NCI-H2107 (cell line): ENCODE data around the gene ZNF282.

Experiments used
- DNase-seq: peaks from one replicate; lab custom pipeline; 2025; lab: John Stamatoyannopoulos, UW

ZNF282 gene

DNA sequence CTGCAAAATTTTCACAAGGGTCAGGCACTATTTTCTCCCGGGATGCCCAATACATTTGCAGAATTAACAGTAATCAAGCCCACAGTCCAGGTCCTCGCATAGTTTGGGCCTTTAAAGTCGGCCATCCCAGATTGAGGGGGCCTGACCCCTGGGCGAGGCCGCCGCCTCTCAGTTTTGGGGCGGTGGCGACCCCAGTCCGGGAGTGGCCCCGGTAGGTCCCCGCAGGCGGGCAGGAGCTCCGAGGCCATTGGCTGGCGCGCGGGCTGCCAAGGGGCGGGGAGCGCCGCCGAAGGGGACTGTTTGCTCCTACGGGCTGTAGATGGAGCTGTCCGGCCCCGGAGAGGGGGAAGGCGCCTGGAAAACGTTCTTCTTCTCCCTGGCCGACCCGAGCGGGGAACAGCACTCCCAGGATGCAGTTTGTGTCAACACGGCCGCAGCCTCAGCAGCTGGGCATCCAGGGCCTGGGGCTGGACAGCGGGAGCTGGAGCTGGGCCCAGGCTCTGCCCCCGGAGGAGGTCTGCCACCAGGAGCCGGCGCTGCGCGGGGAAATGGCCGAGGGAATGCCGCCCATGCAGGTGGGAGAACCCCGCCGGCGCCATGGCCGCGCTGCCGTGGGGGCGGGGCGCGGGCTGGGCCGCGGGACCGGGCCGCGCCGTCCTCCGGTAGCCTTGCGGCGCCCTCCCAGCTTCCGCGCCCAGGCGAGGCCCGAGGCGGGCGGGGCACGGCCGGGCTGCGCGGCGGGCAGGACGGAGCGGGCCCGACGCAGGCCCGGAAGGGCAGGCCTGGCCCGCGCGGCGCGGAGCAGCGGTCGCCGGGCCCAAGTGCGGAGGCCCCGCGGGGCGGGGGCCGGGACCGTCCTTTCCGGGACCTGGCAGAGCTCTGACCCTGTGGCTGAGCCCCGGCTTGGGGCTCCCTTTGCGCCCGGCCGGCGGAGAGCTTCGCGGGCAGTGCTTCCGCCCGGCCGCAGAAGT, at the start of gene ZNF282:
Gene ZNF282, plus strand, starts transcription at position 367 of the 971 bp plus-strand sequence. Its CDS starts 44 bp downstream, at position 411.
- DNase-seq: peak; percentile 88

DNA sequence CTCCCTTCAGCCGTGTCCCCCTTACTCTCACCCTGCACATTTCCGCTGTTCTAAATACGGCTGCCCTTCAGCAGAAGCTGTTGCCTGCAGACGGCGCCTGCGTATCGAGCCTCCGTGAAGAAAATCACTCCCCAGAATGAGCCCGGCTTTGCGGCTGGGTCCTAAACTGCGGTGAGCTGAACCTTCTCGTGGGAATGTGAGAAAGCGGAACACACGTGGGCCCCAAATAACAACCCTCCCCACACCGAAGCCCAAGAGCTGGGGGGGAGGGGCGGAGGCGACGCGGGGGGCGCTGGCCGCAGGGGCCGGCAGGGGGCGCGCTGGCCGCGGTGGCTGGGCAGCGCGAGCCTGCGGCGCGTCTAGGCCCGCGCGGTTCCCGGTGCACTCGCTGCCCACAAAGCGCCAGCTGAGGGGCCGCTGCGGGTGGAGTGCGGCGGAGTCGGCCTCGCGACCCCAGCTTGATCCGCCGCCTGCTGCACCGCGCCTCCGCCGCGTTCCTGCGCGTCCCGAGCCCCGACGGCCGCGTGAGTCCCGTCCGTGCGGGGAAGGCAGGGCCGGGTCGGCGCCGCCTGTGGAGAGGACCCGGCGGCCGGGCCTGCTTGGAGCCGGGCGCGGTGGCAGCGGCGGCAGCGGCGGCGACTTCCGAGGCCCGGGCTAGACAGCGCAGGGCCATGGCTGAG, 48.1 kb upstream of the ZNF282 start, which contains the start of gene ZNF398:
Gene ZNF398, plus strand, starts transcription at position 382 of the 680 bp plus-strand sequence. Its CDS starts 290 bp downstream, at position 672.
- DNase-seq: peak; percentile 62

DNA sequence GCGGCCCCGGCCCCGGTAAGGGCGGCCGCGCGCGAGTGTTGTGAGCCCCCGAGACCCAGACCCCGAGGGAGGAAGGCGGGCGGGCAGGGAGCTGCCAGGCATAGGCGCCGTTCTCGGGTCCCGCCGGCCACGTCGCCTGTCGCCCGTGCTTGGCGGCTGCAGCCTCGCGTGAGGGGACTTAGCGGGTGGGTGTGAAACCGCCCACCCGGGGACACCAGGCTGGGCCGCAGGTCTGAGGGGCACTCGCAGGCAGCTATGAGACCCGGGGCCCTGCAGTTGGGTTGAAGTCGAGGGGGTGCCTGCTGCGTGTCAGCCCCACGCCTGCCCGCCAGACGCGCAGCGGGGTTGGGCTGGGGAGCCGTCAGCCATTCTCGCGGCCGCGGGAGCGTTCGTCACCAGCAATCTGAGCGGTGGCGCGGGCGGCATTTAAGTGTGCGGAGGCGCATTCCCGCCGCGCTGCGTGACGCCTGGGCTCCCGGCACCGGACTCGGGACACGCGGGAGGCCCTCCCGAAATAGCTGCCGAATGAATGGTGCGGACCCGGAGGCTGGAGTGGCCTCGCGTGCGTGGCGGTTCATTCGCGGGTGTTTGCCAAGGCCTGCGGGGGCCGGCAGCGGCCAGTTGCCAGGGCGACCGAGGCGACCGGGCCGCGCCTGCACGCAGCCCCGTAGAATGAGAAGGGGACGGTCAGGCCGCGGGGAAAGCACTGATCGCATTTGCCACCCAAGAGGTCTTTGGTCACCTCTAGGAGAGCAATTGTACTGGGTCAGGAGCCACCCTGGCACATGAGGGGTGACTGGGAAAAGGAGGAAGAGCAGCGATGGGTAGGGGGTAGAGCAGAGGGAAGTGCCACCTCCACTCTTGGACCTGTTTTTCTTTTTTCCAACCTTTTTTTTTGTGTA, 47.3 kb upstream of the ZNF282 start:
- peak; percentile 15 for DNase-seq

DNA sequence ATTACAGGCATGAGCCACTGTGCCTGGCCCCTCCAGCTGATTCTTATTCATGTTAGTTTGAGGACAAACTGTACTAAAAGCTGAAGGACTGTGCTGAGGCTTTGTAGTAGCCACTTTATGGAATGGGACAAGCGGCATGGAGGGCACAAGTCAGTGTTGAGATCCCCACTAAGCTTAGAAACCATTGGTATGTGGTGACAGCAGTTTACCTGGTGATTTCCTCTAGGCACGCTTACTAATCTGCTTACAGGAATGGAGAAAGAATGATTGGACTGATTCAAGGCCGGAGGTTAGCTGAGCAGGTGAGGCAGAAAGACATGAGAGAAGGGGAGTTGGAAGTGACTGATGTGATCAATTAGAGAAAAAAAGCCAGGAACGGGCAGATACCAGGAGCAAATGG, 44.4 kb upstream of the ZNF282 start:
- no peak for DNase-seq

DNA sequence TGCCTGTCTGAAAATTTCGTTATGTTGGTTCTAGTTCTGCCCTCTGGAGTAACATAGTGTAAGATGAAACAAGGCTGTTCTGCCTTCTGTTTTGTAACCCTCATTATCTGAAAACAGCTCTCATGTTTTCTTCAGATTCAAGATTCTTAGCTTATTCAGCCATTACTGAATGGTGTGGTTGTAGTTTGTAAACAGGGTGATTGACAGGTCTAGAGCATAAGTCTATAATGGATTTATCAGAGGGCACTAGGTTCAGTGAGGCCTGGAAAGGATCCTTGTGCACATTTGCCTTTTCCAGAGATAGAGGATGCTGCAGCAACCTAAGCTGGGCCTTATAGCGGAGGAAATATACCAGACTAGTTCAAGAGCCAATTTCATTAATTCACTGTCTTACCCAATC, 42.0 kb upstream of the ZNF282 start:
- no peak for DNase-seq

DNA sequence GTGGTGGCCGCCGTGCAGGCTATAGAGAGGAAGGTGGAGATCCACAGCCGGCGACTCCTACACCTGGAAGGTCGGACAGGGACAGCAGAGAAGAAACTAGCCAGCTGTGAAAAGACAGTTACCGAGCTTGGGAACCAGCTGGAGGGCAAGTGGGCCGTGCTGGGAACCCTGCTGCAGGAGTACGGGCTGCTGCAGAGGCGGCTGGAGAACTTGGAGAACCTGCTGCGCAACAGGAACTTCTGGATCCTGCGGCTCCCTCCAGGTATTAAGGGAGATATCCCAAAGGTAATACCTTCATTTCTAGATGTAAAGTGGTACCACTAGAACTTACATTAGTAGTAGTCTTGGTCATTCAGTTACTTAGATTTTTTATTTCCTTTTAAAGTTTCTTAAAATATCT, 41.3 kb upstream of the ZNF282 start:
- no peak for DNase-seq

DNA sequence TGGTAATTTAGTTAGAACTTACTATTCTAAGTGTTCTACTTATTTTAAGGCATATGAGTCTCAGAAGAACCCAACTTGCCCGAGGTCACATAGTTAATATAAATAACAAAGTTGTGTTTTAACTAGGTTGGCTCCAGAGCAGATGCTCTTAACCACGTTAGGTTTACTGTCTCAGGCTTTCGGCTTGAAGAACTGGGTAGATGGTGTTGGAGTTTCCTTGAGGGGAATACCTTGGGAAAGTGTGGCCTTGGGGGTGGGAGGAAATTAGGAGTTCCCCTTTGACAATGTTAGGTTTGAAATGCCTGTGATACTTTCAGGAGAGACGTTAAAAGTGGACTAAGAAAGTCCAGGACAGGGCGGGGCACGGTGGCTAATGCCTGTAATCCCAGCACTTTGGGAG, 38.4 kb upstream of the ZNF282 start:
- DNase-seq: no peak

DNA sequence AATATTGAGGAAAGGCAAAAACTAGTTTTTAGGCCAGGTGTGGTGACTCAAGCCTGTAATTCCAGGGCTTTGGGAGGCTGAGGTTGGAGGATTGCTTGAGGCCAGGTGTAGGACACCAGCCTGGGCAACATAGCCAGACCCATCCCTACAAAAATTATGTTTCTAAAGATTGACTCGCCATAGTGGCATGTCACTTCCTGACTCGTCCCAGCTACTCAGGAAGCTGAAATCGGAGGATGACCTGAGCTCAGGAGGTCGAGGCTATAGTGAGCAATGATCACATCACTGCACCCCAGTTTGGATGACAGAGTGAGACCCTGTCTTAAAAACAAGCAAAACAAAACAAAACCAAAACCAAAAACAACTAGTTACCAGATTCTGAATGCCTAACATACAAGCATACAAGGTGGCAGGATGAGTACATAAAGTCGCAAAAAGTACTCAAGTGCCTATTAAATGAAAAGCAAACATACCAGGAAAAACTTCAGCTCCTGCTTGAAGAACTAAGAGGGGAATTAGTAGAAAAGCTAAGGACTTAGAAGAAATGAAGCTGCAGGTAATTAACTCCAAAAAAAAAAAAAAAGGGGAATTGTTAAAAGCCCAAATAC, 34.0 kb upstream of the ZNF282 start:
- DNase-seq: no peak

DNA sequence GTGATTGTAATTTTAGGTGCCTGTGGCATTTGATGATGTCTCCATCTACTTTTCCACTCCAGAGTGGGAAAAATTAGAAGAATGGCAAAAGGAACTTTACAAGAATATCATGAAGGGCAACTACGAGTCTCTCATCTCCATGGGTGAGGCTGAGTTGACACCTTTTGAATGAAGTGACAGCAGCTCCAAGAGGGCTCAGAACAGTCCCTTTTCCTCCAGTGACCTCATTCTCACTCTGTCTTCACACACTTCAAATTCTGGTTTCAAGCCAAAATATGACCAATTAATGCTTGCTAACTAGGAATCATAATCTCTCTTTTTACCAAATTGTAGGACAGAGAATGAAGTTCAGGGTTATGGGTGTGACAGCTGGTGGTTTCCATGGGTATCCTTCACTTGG, 29.2 kb upstream of the ZNF282 start:
- DNase-seq: no peak

DNA sequence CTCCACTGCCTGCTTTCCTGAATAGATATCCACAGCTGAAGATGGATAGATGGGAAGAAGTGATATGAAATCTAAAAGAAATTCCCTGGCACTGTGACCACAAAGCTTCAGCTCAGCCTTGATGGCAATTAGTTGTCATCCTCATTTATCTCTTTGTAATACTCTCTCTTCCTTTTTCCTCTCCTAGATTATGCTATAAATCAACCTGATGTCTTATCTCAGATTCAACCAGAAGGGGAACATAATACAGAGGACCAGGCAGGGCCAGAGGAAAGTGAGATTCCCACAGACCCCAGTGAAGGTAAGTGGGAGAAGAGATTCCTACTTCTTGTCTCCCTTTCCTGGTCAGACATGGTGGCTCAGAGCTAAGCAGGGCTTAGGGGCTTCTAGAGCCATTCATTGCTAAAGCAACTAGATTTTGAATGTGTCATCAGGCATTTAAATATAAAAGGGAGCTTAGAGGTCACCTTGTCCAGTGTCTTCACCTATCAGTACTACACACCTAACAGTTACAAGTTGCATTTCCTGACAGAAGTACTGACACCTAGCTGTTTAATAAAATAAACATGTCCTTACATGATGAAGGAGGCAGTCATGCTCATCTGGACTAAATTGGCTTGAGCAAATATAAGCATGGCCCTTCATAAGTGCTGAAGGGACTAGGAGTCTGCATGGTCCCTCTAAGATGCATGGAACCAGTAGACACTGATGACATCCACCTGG, 28.6 kb upstream of the ZNF282 start:
- DNase-seq: no peak

DNA sequence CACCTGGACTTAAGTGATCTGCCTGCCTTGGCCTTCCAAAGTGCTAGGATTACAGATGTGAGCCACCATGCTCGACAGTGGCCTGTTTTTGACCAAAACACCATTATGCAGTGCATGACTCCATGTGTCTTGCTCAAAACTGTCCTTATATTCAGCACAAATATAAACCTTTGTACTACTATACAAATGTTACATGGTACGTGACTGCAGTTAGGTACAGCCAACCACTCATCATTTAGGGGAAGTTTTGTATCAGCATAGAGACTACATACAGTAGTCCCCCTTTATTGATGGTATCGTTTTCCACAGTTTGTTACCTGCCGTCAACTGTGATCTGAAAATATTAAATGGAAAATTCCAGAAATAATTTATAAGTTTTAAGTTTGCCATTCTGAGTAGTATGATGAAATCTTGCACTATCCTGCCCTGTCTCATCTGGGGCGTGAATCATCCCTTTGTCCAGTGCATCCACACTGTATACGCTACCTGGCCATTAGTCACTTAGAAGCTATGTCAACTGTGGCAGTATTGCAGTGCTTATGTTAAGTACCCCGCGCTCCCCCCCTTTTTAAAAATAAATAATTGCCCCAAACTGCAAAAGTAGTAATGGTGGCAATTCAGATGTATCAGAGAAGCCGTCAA, 23.3 kb upstream of the ZNF282 start:
- DNase-seq: no peak

DNA sequence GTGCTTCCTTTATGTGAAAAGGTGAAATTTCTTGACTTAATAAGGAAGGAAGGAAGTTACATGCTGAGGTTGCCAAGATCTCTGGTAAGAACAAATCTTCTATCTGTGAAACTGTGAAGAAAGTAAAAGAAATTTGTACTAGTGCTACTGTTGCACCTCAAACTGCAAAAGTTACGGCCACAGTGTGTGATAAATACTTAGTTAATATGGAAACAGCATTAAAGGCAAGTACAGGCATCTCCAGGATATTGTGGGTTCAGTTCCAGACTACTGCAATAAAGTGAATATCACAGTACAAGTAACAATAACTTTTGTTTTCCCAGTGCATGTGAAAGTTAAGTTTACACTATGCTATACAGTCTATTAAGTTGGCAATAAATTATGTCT, 22.8 kb upstream of the ZNF282 start:
- no peak for DNase-seq

DNA sequence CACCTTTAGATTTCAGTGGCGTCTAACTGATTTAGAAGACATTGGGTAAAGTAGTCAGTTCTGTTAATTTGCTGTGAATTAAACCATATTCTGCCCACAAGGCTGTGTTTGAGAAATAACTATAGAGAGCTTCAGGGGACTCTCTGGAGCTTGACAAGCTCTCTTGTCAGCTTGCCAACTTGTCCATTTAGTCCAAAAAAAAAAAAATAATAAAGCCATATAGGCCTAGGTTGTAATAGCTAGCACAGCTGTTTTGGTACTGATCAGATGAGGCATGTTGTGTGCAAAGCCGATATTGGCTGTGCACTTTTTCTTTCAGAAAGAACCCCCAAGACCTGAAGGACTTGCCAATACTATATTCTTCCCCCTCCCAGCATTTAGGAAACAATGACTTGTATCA, 20.2 kb upstream of the ZNF282 start:
- no peak for DNase-seq

DNA sequence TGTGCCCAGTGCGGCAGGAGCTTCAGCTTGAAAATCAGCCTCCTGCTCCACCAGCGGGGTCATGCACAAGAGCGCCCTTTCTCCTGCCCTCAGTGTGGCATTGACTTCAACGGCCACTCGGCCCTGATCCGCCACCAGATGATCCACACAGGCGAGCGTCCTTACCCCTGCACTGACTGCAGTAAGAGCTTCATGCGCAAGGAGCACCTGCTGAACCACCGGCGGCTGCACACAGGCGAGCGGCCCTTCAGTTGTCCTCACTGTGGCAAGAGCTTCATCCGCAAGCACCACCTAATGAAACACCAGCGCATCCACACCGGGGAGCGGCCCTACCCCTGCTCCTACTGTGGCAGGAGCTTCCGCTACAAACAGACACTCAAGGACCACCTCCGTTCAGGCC, 16.1 kb upstream of the ZNF282 start:
- DNase-seq: no peak

DNA sequence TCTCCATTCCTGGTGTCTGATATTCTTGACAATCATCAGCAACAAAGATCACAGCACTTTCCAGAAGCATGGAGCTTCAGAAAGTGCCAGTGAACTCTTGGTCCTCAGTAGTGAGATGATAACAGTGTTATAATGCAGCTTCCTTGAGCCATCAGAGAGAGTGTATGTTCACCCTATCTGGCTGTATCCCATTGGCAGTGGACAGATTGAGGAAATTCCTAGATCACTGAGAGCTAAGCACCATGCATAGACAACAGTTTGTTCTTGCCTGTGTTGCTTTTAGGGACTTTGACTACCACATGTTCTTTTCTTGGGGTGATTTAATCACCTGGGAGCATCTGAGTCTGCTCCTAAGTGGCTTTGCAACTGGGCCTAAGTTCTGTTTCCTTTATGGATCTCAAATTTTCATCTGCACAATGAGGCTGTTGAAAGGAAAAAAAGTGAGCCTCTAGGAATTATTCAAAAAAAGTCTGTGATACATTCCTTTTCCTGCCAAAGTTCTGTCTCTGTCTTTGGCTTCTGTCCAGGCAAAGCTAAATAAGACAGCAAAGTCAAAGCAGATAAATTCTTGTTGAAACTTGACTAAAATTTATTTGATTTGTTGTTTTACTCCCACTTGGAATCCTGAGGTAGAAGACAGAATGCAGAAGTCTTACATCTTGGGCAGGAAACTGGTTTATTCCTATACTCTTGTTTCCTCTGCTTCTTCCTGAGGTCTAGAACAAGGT, 14.5 kb upstream of the ZNF282 start:
- DNase-seq: no peak

DNA sequence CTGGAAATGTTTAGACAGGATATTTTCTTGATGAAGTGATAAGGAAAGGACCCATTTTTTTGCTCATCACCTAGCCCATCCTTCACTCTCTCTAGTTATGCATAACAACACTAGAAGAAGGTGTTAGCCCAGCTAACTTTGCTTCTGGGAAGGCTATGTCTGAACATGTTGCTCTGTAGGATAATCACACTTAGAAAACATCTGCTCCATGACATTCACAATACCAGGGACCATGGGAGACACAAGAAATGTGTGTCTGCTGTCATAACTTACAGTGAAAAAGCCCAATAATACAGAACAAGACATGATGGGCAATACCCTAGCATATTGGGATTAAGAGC, 13.9 kb upstream of the ZNF282 start:
- no peak for DNase-seq

DNA sequence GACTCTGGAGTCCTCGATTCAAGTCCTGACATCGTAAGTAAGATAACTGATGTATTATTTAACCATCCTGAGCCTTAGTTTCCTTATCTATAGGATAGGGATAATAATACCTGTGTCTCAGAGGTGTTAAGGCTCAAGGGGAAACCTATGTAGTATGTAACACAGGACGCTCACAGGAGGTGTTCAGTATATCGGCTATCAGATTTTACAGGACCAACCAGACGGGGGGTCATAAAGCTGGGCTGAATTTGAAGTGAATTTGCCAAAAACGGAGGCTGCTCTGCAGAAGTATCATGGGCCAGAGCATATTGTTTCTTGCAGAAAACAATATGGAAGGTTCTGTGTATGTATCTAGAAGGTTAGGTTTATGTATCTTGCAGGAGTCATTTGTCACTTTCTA, 11.1 kb upstream of the ZNF282 start:
- DNase-seq: no peak

DNA sequence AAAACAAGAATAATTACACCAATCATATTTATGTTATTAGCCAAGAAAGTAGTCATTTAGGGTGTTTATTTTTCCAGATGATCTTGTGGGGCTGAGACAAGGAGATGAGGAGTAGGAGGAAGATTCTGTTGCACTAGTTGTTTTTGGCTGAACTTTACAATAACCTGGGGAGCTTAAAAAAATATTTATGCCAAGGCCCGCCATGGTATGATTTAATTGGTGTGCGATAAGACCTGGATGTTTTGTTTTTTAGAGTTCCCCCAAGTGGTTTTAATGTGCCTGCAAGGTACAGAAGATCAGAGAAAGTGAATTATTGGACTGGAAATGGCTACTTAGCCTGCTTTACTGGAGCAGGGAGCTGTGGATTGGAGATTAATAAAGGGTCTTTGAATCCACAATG, 7.1 kb upstream of the ZNF282 start:
- DNase-seq: no peak

DNA sequence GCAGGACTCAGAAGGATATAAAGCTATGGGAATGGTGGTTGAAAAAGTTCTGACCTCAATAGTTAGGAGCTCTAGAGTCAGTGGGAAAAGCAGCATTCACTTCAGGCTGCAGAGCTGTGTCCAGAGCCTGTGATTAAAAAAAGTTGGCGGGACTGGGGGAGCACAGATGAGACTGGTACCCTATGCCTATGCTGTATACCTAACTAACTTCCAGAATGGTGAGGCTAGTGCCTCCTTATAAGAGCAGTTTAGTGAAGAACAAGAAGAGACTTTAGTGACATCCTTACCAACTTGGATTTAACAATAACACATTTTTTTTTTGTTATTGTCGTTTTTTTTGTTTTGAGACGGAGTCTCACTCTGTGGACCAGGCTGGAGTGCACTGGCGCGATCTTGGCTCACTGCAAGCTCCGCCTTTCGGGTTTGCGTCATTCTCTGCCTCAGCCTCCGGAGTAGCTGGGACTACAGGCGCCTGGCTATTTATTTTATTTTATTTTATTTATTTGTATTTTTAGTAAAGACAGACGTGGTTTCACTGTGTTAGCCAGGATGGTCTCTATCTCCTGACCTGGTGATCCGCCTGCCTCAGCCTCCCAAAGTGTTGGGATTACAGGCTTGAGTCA, 6.6 kb upstream of the ZNF282 start:
- DNase-seq: no peak

DNA sequence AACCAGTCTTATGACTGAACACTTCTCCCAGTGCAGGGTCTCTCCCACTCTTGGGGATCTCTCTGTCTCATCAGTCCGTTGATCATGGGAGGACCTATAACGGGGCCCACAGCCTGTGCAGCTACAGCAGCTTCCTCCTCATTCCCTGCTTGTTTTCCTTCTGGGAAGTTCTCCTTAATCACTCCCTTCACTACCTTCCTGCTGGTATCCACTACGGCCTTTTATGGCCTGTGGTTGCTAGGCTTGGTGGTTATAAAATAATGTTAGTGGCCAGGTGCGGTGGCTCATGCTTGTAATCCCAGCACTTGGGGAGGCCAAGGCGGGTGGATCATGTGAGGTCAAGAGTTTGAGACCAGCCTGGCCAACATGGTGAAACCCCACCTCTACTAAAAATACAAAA, 3.5 kb upstream of the ZNF282 start:
- no peak for DNase-seq
